HepG2 (cell line): Measurements from ENCODE around the gene C4orf36.

Source experiments
- BRCA1 ChIP-seq: sonication (generic); formaldehyde crosslinking; IDR thresholded peaks from 2 replicates; pipeline ENCODE4 v1.4.0; 2020; ENCODE audit warnings: missing genetic modification reagents
- FOXA3 ChIP-seq: IDR thresholded peaks from 2 replicates; pipeline ENCODE4 v1.6.1; 2016; ENCODE audit warnings: missing genetic modification reagents, missing compliant biosample characterization
- FOXJ3 ChIP-seq: sonication (generic); formaldehyde crosslinking; IDR thresholded peaks from 2 replicates; pipeline ENCODE4 v1.4.0; 2020; ENCODE audit warnings: missing genetic modification reagents, mild to moderate bottlenecking, borderline replicate concordance
- FOXK2 ChIP-seq: fragments of 450-650 bp; IDR thresholded peaks from 2 replicates; pipeline ENCODE4 v1.6.1; 2016
- NFYB ChIP-seq: sonication (generic); formaldehyde crosslinking; IDR thresholded peaks from 2 replicates; pipeline ENCODE4 v1.4.0; 2020; ENCODE audit warnings: missing genetic modification reagents
- POLR2A ChIP-seq, 2 experiments: IDR thresholded peaks; 2 replicates each; pipeline ENCODE4 v1.6.1; 2011; ENCODE audit warnings: low read depth in 2 of 2, low read length in 2 of 2, mild to moderate bottlenecking in 1 of 2, moderate library complexity in 1 of 2; ENCODE audit not compliant: insufficient read depth in 1 of 2
- ZBTB7B ChIP-seq: sonication (generic); formaldehyde crosslinking; IDR thresholded peaks from 2 replicates; pipeline ENCODE4 v1.4.0; 2020; ENCODE audit warnings: missing genetic modification reagents
- TF ChIP-seq, protein P1 (sequence below): sonication (generic); formaldehyde crosslinking; IDR thresholded peaks from 2 replicates; pipeline ENCODE4 v1.5.0; 2020; ENCODE audit warnings: mild to moderate bottlenecking, missing genetic modification reagents, moderate library complexity

DNA sequence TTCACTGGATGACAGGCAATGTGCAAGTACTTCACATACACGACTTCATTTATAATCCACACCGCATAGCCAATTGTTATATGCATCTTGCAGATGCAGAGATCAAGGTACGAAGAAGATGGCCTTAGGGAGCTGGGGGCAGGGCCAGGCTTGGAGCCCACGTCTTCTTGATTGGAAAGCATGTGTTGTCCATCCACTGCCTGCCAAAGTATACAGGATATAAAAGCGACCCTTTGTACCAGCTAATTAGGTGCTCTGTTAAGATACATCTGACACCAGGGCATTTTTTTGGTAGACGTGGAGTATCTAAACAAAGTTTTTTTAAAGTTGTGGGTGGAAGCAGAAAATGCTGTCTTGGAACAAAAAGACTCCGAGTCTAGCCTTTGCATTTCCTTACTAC is 1.4 kb downstream of the C4orf36 start:
- TF ChIP-seq FOXJ3 (no peak), ZBTB7B (CRISPR knock-in tag) (no peak), FOXA3 (CRISPR knock-in tag) (no peak), NFYB (CRISPR knock-in tag) (no peak), FOXK2 (no peak), POLR2A (IDR thresholded peaks at IDR 0.05; ENCODE audit: insufficient read depth in 1 of 2, low read depth in 2 of 2, low read length in 2 of 2) (no peak), BRCA1 (CRISPR knock-in tag) (no peak)
- TF ChIP-seq, protein P1, sequence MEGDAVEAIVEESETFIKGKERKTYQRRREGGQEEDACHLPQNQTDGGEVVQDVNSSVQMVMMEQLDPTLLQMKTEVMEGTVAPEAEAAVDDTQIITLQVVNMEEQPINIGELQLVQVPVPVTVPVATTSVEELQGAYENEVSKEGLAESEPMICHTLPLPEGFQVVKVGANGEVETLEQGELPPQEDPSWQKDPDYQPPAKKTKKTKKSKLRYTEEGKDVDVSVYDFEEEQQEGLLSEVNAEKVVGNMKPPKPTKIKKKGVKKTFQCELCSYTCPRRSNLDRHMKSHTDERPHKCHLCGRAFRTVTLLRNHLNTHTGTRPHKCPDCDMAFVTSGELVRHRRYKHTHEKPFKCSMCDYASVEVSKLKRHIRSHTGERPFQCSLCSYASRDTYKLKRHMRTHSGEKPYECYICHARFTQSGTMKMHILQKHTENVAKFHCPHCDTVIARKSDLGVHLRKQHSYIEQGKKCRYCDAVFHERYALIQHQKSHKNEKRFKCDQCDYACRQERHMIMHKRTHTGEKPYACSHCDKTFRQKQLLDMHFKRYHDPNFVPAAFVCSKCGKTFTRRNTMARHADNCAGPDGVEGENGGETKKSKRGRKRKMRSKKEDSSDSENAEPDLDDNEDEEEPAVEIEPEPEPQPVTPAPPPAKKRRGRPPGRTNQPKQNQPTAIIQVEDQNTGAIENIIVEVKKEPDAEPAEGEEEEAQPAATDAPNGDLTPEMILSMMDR: no peak
